DND-41 (cell line): ENCODE measurements around the gene PROK2.

Experiments
- ATAC-seq: fragments of 200-7000 bp; cut with Tn5 transposase; 3 replicates; pipeline ENCODE4 v1.9.1; 2021; ENCODE audit warnings: low read depth; ENCODE audit not compliant: insufficient read depth
- DNase-seq: peaks from one replicate; pipeline ENCODE4 v3.0.0-alpha.2; 2020
- H2AFZ ChIP-seq: 2 replicates; pipeline ENCODE4 v1.6.0; 2012; ENCODE audit warnings: low read depth, low read length
- H3K27ac ChIP-seq: 2 replicates; pipeline ENCODE4 v1.5.1; 2012; ENCODE audit warnings: low read length, inconsistent platforms
- H3K27me3 ChIP-seq: fragments of 200-600 bp; sonication (generic); 2 replicates; pipeline ENCODE4 v1.6.0; 2012; ENCODE audit warnings: low read length, mild to moderate bottlenecking, inconsistent platforms; ENCODE audit not compliant: insufficient read depth, poor library complexity
- H3K36me3 ChIP-seq: 2 replicates; pipeline ENCODE4 v1.5.1; 2012; ENCODE audit warnings: low read length, inconsistent platforms; ENCODE audit not compliant: insufficient read depth
- H3K4me1 ChIP-seq: 2 replicates; pipeline ENCODE4 v1.5.1; 2012; ENCODE audit warnings: mild to moderate bottlenecking, low read length; ENCODE audit not compliant: insufficient read depth
- H3K4me2 ChIP-seq: 2 replicates; pipeline ENCODE4 v1.6.0; 2012; ENCODE audit warnings: mild to moderate bottlenecking, moderate library complexity, low read length, inconsistent platforms; ENCODE audit not compliant: insufficient read depth
- H3K4me3 ChIP-seq, 2 experiments: fragments of 200-600 bp in 1 of 2; shearing (Covaris generic) in 1 of 2; 2 replicates each; pipeline ENCODE4 v1.5.1; 2012 to 2016; ENCODE audit warnings: inconsistent platforms in 2 of 2, low read length in 2 of 2, mild to moderate bottlenecking in 2 of 2, low read depth in 1 of 2, moderate library complexity in 1 of 2
- H3K79me2 ChIP-seq: 2 replicates; pipeline ENCODE4 v1.6.0; 2012; ENCODE audit warnings: low read length, inconsistent platforms; ENCODE audit not compliant: insufficient read depth
- H3K9ac ChIP-seq: 2 replicates; pipeline ENCODE4 v1.6.0; 2012; ENCODE audit warnings: low read depth, mild to moderate bottlenecking, inconsistent platforms, low read length, moderate library complexity
- H3K9me3 ChIP-seq: 2 replicates; pipeline ENCODE4 v1.5.1; 2012; ENCODE audit warnings: low read length, moderate library complexity, mild to moderate bottlenecking, inconsistent platforms; ENCODE audit not compliant: insufficient read depth, severe bottlenecking
- H4K20me1 ChIP-seq: 2 replicates; pipeline ENCODE4 v1.6.0; 2012; ENCODE audit warnings: low read length; ENCODE audit not compliant: insufficient read depth
- EZH2 ChIP-seq: IDR thresholded peaks from 3 replicates; pipeline ENCODE4 v1.6.1; 2012; ENCODE audit warnings: borderline replicate concordance, low read depth, mild to moderate bottlenecking, moderate library complexity, low read length, inconsistent platforms; ENCODE audit not compliant: severe bottlenecking
- TF ChIP-seq, protein P1 (sequence below): IDR thresholded peaks from 2 replicates; pipeline ENCODE4 v1.5.1; 2012; ENCODE audit warnings: borderline replicate concordance, low read length, moderate library complexity, mild to moderate bottlenecking; ENCODE audit not compliant: poor library complexity, severe bottlenecking; ENCODE audit errors: extremely low read depth

The PROK2 gene

DNA sequence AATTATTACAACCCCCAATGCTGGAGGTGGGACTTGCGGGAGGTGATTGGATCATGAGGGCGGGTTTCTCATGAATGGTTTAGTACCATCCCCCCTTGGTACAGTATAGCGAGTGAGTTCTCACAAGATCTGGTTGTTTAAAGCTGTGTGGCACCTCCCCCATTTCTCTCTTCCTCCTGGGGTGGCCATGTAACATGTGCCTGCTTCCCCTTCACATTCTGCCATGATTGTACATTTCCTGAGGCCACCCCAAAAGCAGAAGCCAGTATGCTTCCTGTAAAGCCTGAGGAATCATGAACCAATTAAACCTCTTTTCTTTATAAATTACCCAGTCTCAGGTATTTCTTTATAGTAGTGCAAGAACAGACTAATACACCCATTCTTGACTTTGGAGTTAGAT is 20.3 kb upstream of the PROK2 start:
- no peak overlapping the region for H2AFZ ChIP-seq

DNA sequence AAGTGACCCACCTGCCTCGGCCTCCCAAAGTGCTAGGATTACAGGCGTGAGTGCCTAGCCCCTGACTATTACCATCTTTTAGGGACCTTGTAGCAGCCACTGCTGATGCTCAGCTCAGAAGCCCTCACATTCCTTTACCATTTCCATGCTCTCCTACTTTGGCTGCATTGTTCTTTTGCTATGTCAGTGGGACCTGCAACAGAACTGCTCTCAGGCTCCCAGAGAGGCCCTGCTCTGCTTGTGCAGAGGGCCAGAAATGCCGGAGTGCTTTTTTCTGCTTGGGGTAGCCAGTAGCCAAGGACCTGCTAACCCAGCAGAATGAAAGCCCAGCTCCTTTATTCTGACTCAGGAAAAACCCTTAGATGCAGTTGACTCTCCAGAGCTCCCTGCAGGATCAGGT is 18.3 kb upstream of the PROK2 start:
- no peak overlapping the region for H2AFZ ChIP-seq

More for the DNA sequence above, 20.3 kb upstream of the PROK2 start:
- H3K9ac ChIP-seq = no peak overlapping the region
- no peaks in the 10 kb centered on the region for H3K36me3 ChIP-seq
- H3K4me3 ChIP-seq = no peak overlapping the region
- H3K4me2 ChIP-seq = no peak overlapping the region
- H4K20me1 ChIP-seq = no peaks in the 10 kb centered on the region
- no peaks in the 10 kb centered on the region for H3K27me3 ChIP-seq
- no peak for TF ChIP-seq EZH2
- TF ChIP-seq, protein P1, sequence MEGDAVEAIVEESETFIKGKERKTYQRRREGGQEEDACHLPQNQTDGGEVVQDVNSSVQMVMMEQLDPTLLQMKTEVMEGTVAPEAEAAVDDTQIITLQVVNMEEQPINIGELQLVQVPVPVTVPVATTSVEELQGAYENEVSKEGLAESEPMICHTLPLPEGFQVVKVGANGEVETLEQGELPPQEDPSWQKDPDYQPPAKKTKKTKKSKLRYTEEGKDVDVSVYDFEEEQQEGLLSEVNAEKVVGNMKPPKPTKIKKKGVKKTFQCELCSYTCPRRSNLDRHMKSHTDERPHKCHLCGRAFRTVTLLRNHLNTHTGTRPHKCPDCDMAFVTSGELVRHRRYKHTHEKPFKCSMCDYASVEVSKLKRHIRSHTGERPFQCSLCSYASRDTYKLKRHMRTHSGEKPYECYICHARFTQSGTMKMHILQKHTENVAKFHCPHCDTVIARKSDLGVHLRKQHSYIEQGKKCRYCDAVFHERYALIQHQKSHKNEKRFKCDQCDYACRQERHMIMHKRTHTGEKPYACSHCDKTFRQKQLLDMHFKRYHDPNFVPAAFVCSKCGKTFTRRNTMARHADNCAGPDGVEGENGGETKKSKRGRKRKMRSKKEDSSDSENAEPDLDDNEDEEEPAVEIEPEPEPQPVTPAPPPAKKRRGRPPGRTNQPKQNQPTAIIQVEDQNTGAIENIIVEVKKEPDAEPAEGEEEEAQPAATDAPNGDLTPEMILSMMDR = no peak
- DNase-seq = no peak
- no peak for ATAC-seq
- no peaks in the 10 kb centered on the region for H3K79me2 ChIP-seq
- H3K9me3 ChIP-seq = no peaks in the 10 kb centered on the region
- no peak overlapping the region for H3K27ac ChIP-seq
- no peaks in the 10 kb centered on the region for H3K4me1 ChIP-seq

DNA sequence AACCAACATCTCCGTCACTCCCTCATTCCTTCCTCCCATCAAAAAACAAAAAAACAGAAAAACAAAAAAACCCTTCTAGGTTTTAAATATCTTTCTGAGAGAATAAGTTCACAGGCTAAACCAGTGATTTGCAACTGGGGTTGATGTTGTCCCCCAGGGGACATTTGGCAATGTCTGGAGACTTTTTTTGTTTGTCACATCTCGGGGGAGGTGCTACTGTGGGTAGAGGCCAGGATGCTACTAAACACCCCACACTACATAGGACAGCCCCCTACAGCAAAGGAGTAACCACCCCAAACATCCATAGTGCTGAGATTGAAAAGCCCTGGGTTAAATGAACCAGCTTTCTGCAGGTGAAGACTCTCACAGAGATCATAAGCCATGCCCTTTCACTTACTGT is 17.0 kb upstream of the PROK2 start:
- no peak overlapping the region for H3K4me2 ChIP-seq
- TF ChIP-seq, protein P1 = no peak
- TF ChIP-seq EZH2 = no peak

More for the DNA sequence above, 18.3 kb upstream of the PROK2 start:
- no peak overlapping the region for H3K27ac ChIP-seq
- peaks cover 4% of the 10 kb centered on the region for H3K27me3 ChIP-seq
- H3K4me3 ChIP-seq = no peak overlapping the region
- H3K4me1 ChIP-seq = no peaks in the 10 kb centered on the region
- no peaks in the 10 kb centered on the region for H3K79me2 ChIP-seq
- no peak overlapping the region for H3K4me2 ChIP-seq
- TF ChIP-seq, protein P1 = no peak
- TF ChIP-seq EZH2 = no peak
- H4K20me1 ChIP-seq = no peaks in the 10 kb centered on the region
- DNase-seq (no peak), ATAC-seq (no peak)
- H3K9ac ChIP-seq = no peak overlapping the region
- H3K36me3 ChIP-seq = no peaks in the 10 kb centered on the region
- no peaks in the 10 kb centered on the region for H3K9me3 ChIP-seq

DNA sequence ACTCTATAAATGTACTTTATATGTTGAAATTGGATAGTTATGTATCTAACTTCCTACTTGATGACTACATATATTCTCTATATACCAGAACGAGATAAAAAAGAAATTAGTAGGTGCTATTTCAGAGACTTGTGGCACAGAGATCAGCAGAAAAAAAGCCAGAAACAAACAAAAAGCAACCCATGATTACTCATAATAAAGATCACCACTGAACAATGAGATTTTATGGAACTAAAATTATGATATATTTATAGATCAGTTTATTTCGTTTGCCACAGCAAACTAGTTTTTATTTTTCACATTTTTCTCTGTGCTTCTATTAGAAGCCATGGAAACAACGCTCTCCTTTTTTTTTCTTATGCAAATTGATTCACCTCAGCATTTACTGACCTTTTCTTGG is 15.1 kb upstream of the PROK2 start:
- Histone ChIP-seq H3K9ac (no peak overlapping the region), H4K20me1 (no peaks in the 10 kb centered on the region), H3K27me3 (peaks cover 4% of the 10 kb centered on the region), H3K9me3 (no peaks in the 10 kb centered on the region), H3K4me3 (no peak overlapping the region), H2AFZ (no peak overlapping the region), H3K4me1 (no peaks in the 10 kb centered on the region), H3K79me2 (no peaks in the 10 kb centered on the region), H3K27ac (no peak overlapping the region), H3K4me2 (no peak overlapping the region), H3K36me3 (no peaks in the 10 kb centered on the region)
- TF ChIP-seq, protein P1 = no peak
- no peak for TF ChIP-seq EZH2
- no peak for DNase-seq
- ATAC-seq = no peak

More for the DNA sequence above, 17.0 kb upstream of the PROK2 start:
- H4K20me1 ChIP-seq = no peaks in the 10 kb centered on the region
- no peaks in the 10 kb centered on the region for H3K79me2 ChIP-seq
- no peaks in the 10 kb centered on the region for H3K36me3 ChIP-seq
- ATAC-seq (no peak), DNase-seq (no peak)
- peaks cover 4% of the 10 kb centered on the region for H3K27me3 ChIP-seq
- no peak overlapping the region for H3K4me3 ChIP-seq
- H3K9me3 ChIP-seq = no peaks in the 10 kb centered on the region
- H3K27ac ChIP-seq = no peak overlapping the region
- no peaks in the 10 kb centered on the region for H3K4me1 ChIP-seq
- no peak overlapping the region for H2AFZ ChIP-seq
- no peak overlapping the region for H3K9ac ChIP-seq
